Osteoblast (primary cell): Measurements from ENCODE around the gene AUTS2. TPM values are rescaled to one million over a fixed set of nuclear protein-coding genes. Genes with fewer than 3 reads are reported as not detected.

Experiments used
- DNase-seq: peaks from one replicate; pipeline ENCODE4 v3.0.0; 2011; ENCODE audit warnings: low spot score, mixed read lengths; ENCODE audit not compliant: insufficient read length; ENCODE audit errors: missing footprints
- H2AFZ ChIP-seq: 2 replicates; pipeline ENCODE4 v1.6.0; 2011; ENCODE audit warnings: mild to moderate bottlenecking, low read length
- H3K27ac ChIP-seq: 2 replicates; pipeline ENCODE4 v1.5.1; 2011; ENCODE audit warnings: mild to moderate bottlenecking, low read depth, low read length, moderate library complexity
- H3K27me3 ChIP-seq: 2 replicates; pipeline ENCODE4 v1.6.0; 2012; ENCODE audit warnings: mild to moderate bottlenecking, control low read depth, inconsistent platforms, low read length, moderate library complexity; ENCODE audit not compliant: insufficient read depth
- H3K36me3 ChIP-seq: 2 replicates; pipeline ENCODE4 v1.5.1; 2011; ENCODE audit warnings: mild to moderate bottlenecking, low read length, control low read depth, moderate library complexity; ENCODE audit not compliant: insufficient read depth
- H3K4me1 ChIP-seq: 2 replicates; pipeline ENCODE4 v1.5.1; 2011; ENCODE audit warnings: mild to moderate bottlenecking, low read length, control low read depth, moderate library complexity; ENCODE audit not compliant: insufficient read depth
- H3K4me2 ChIP-seq: 2 replicates; pipeline ENCODE4 v1.6.0; 2011; ENCODE audit warnings: mild to moderate bottlenecking, low read length; ENCODE audit not compliant: insufficient read depth
- H3K4me3 ChIP-seq: fragments of 200-600 bp; sonication (generic); 3 replicates; pipeline ENCODE4 v1.5.1; 2012; ENCODE audit warnings: mild to moderate bottlenecking, low read length, inconsistent platforms; ENCODE audit not compliant: insufficient read depth
- H3K79me2 ChIP-seq: 2 replicates; pipeline ENCODE4 v1.6.0; 2012; ENCODE audit warnings: mild to moderate bottlenecking, low read length, control low read depth, inconsistent platforms; ENCODE audit not compliant: insufficient read depth
- H3K9me3 ChIP-seq: 2 replicates; pipeline ENCODE4 v1.5.1; 2011; ENCODE audit warnings: low read depth, low read length, control low read depth
- H4K20me1 ChIP-seq: 2 replicates; pipeline ENCODE4 v1.6.0; 2012; ENCODE audit warnings: mild to moderate bottlenecking, low read length, control low read depth; ENCODE audit not compliant: insufficient read depth
- CTCF ChIP-seq: IDR thresholded peaks from 2 replicates; pipeline ENCODE4 v1.5.1; 2011; ENCODE audit warnings: mild to moderate bottlenecking, low read depth, low read length, moderate library complexity; ENCODE audit errors: extremely low read depth
- total RNA-seq: library from RNA; depleted of rRNA; stranded (reverse); fragments of >200 nt; gene quantifications from 2 replicates; pipeline ENCODE4 v1.2.3, GENCODE V29; 2012

The AUTS2 gene
- total RNA-seq, 1 donor = 15.2 TPM

GRCh38 chr7:70649323-70649722, 1051.0 kb downstream of the AUTS2 start:
- Histone ChIP-seq H3K36me3 (no peaks in the 10 kb centered on the region), H2AFZ (no peak overlapping the region), H3K27me3 (no peaks in the 10 kb centered on the region), H3K27ac (no peak overlapping the region), H4K20me1 (no peaks in the 10 kb centered on the region), H3K4me1 (peaks cover 9% of the 10 kb centered on the region), H3K9me3 (no peaks in the 10 kb centered on the region), H3K4me3 (no peak overlapping the region), H3K79me2 (no peaks in the 10 kb centered on the region), H3K4me2 (no peak overlapping the region)
- no peak for DNase-seq
- TF ChIP-seq CTCF = no peak

- Histone ChIP-seq H3K27ac (no peak overlapping the region), H3K79me2 (no peaks in the 10 kb centered on the region), H3K4me3 (no peak overlapping the region), H3K27me3 (no peaks in the 10 kb centered on the region), H4K20me1 (no peaks in the 10 kb centered on the region), H2AFZ (no peak overlapping the region), H3K4me2 (no peak overlapping the region), H3K9me3 (no peaks in the 10 kb centered on the region), H3K4me1 (no peaks in the 10 kb centered on the region), H3K36me3 (no peaks in the 10 kb centered on the region)
- DNase-seq = no peak
- no peak for TF ChIP-seq CTCF
These were observed 1055.9 kb downstream of the AUTS2 start for GRCh38 chr7:70654146-70654545.

- no peaks in the 10 kb centered on the region for H3K36me3 ChIP-seq
- no peak overlapping the region for H3K4me3 ChIP-seq
- no peak for DNase-seq
- no peaks in the 10 kb centered on the region for H3K79me2 ChIP-seq
- H4K20me1 ChIP-seq = no peaks in the 10 kb centered on the region
- H3K4me2 ChIP-seq = no peak overlapping the region
- peak overlapping the region; percentile 41 for H2AFZ ChIP-seq
- no peaks in the 10 kb centered on the region for H3K4me1 ChIP-seq
- H3K9me3 ChIP-seq = no peaks in the 10 kb centered on the region
- no peak for TF ChIP-seq CTCF
- no peaks in the 10 kb centered on the region for H3K27me3 ChIP-seq
- no peak overlapping the region for H3K27ac ChIP-seq
These were observed 1056.7 kb downstream of the AUTS2 start for GRCh38 chr7:70654979-70655378.

GRCh38 chr7:70655694-70656093, 1057.4 kb downstream of the AUTS2 start:
- no peaks in the 10 kb centered on the region for H4K20me1 ChIP-seq
- no peak overlapping the region for H2AFZ ChIP-seq
- no peaks in the 10 kb centered on the region for H3K4me1 ChIP-seq
- no peak overlapping the region for H3K4me2 ChIP-seq
- H3K27ac ChIP-seq = no peak overlapping the region
- H3K27me3 ChIP-seq = no peaks in the 10 kb centered on the region
- H3K9me3 ChIP-seq = no peaks in the 10 kb centered on the region
- no peaks in the 10 kb centered on the region for H3K79me2 ChIP-seq
- H3K4me3 ChIP-seq = no peak overlapping the region
- TF ChIP-seq CTCF = no peak
- no peaks in the 10 kb centered on the region for H3K36me3 ChIP-seq
- no peak for DNase-seq
